SKM-1 treated with dmso at 0.1 percent for 144 hours (cell line): Measurements from ENCODE around the gene METAP1D.
"Not testable (repeated sequence)": the region's sequence is repeated elsewhere in the genome, so short reads cannot be mapped to it uniquely, and the experiment has no call there.

Source experiments
- DNase-seq: peaks from one replicate; lab custom pipeline; 2025; ENCODE audit not compliant: unreplicated experiment; lab: John Stamatoyannopoulos, UW

The METAP1D gene

GRCh38 chr2:172100935-172101820 lies 101.4 kb downstream of the METAP1D start:
- DNase-seq: no peak

- DNase-seq: no peak
Measured at GRCh38 chr2:172101821-172102390, 102.2 kb downstream of the METAP1D start.

GRCh38 chr2:172102391-172103359 lies 102.9 kb downstream of the METAP1D start, which contains the start of gene DLX2:
DLX2 (minus strand) TSS chr2:172102900; CDS start chr2:172102538, 362 bp downstream.
- DNase-seq: peak; percentile 75

DNA sequence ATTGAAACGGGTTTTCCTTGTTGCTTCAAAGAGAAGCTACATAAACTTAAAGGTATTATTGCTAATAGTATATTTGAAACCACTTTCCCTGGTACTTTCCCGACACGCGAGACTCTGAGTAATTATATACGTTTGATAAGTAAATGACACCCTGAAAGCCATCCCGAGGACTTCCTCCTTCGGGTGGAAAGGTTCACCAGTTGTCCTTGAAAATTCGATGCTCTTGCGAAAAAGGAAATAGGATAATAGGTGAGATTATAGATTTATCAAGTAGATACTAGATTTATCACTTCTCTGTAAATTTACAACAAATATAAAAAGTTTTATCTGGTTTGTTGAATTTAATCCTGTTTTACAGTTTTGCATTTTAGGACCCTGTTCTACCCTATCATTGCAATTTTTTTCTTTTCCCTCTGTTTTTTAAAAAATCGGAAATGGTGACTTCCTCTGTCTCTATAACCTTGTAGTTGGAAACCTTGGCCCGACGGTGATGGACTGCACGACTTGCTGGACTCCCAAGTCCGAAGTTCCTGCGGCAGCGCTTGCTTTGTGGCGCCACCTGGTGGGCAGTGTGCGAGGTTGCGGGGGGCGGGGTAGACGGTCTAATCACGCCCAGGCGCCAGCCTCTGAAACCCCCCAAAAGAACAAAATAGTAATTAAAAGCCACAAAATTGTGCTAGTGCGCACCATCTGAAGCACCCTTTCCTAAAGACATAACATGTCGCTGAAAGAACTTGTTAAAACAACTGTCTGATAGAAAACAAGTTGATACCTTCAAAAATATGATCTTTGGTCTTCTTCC lies 103.9 kb downstream of the METAP1D start:
- peak; percentile 53 for DNase-seq

DNA sequence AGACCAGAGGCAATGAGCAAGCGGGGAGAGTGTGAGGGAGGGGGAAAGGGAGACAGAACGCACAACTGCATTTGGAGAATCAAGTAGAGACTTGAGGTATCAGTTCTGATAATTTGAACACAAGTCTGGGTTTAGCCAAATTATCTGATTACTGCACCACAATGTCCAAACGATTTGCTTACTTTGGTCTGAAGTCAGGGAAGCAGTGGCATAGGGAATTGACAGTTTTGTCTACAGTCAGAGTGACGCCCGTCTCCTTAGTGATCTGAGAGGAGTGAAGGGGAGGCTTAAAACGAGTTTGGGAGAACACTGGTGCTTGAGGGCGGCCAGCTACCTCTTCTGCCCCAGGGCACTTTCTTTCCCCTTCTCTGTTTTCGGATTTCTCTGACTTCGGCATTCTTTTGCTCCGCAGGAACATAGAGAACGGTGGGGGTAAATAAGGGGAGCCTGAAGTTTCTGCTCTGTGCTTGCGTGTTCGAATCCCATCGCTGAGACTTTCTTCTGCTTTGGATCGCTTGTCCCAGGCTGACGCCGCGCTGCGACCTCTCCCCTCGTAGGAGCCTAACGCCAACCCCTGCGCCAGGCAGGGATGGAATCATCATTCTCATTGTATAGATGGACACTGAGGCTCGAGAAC lies 105.8 kb downstream of the METAP1D start:
- no peak for DNase-seq

- DNase-seq: no peak
Measured at GRCh38 chr2:172106108-172106961, 106.6 kb downstream of the METAP1D start.

DNA sequence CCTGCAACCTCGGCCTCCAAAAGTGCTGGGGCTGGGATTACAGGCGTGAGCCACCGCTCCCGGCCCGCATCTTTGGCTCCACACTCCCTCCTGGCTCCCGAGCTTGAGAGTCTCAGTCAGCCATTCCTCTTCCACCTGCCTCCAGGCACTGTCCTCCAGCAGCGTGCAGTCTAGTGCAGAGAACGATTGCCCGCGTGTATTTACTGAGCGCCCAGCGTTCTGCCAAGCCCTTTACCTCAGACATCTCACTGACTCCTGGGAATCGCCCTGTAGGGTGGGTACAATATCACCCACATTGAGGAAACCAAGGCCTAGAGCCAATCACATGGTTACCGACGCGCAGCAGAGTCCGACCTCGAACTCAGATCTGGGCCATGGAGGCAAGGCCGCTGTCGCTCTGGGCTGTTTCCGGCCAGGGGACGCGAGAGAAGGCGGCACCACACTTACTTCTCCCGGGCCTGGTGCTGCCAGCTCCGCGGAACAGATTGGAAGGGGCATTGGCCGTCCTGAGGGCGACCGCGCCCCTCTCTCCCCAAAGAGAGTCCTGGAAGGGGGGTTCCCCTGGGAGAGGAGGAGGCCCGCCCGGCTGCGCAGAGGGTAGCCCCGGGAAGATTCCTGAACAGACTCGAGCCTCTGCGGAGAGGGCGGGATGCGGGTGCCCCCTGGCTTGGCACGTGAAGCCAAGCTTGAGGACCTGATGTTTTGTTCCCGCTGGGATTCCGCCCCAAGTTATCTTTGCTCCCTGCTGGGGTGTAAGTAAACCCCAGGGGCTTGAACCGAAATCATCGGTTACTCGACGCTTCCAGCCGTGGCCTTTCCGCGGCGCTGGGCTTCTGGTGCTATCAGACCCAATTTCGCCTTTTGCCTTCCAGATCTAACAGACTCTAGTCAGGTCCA lies 108.2 kb downstream of the METAP1D start:
- DNase-seq: no peak

- DNase-seq: no peak
Measured at GRCh38 chr2:172108587-172108930, 108.8 kb downstream of the METAP1D start.

DNA sequence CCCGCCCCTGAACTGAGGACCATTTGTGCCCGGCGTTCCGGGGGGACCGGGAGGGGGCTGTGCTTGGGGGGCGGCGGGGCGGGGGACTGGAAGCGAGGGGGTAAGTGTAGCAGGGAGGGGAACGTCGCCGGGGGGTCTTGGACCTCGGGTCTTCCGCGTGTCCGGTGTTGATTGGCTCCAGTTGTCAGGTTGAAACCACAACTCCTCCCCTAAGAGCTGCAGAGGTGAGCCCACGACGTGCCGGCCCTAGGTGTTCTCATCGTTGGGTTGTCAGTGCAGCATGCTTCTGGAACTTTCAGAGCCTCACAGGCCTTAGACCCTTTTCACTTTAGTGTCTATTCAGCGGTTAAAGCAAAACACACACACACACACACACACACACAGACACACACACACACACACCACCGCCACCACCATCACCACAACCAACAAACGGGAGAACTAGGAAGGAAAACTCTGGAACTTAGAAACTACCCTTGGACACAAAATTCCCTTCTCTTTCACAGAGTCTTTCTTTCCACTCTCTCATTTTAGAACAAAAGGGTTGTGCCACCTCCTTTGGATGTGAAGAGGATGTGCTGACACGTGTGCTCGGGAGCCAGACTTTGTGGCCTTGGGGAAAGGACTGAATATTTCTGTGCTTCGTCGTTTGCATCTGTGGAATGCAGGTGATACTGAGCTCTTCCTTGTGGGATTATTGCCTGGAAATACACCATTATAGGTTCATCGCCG lies 109.7 kb downstream of the METAP1D start:
- DNase-seq: no peak

GRCh38 chr2:172109988-172110811 lies 110.4 kb downstream of the METAP1D start:
- DNase-seq: no peak

GRCh38 chr2:172113617-172114016 lies 113.9 kb downstream of the METAP1D start:
- no peak for DNase-seq

DNA sequence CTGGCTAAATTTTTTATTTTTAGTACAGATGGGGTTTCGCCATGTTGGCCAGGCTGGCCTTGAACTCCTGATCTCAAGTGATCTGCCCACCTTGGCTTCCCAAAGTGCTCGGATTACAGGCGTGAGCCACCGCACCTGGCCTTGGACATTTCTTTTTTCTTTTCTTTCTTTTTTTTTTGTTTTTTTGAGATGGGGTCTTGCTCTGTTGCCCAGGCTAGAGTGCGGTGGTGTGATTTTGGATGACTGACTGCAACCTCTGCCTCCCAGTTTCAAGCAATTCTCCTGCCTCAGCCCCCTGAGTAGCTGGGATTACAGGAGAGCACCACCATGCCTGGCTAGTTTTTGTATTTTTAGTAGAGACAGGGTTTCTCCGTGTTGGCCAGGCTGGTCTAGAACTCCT lies 114.4 kb downstream of the METAP1D start:
- DNase-seq: not testable (repeated sequence)

DNA sequence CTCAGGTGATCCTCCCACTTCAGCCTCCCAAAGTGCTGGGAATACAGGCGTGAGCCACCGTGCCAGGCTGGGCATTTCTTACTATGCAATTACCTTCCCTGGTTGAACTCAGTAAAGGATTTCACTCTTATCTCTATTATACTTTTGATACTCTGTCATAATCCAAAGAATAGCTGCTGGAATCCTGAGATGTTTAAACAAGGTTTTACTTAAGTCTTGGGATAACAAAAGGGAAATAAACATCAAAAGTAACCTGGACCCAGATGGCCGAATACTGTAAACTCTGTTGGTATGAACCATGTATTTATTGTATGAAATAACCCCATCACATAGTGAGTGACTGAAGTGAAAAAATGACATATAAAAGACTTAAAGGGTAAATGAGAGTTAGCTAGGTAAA lies 114.8 kb downstream of the METAP1D start:
- DNase-seq: no peak

DNA sequence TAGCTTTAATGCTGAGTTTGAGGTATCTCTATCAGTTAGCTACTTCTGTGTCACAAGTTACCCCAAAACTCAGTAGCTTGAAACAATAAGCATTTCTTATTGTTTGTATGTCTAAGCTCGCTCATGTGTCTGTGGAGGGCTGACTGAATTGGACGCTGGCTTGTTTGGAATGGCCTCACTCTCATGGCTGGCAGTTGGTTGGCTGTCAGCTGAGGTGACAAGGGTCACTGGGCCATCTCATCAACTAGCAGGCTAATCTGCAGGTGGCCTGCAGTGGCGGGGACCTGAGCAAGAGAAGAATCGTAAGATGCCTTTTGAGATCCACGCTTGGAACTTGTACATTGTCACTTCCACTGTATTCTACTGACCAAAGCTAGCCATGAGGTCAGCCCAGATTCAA lies 116.4 kb downstream of the METAP1D start:
- no peak for DNase-seq

- no peak for DNase-seq
Measured at GRCh38 chr2:172119089-172119488, 119.3 kb downstream of the METAP1D start.

DNA sequence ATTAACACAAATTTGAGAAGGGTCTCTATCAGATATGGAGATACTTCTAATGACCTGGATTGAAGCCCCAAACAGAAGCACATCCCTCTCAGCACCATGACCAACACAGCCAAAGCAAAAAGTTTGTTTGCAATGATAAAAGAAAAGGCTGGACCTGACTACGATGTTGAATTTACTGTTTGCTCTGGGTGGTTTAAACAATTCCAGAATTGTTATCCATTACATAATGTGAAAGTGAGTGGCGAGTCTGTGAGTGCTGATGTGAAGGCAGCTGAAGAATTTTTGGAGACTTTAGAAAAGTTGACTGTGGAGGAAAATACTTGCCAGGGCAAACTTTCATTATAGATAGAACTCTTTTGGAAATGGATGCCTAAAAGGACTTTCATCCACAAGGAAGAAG lies 120.4 kb downstream of the METAP1D start:
- no peak for DNase-seq

GRCh38 chr2:172128484-172128883 lies 128.7 kb downstream of the METAP1D start:
- DNase-seq: no peak
